GM12864 (cell line): ENCODE measurements around the gene CRLF3.
"Not testable (repeated sequence)": the region's sequence is repeated elsewhere in the genome, so short reads cannot be mapped to it uniquely, and the experiment has no call there.

Experiments
- DNase-seq: peaks from one replicate; pipeline ENCODE4 v3.0.0-alpha.2; 2011; ENCODE audit warnings: low read depth
- H3K4me3 ChIP-seq: 2 replicates; pipeline ENCODE4 v1.5.1; 2011; ENCODE audit warnings: mild to moderate bottlenecking, low read depth, low read length, control low read depth
- CTCF ChIP-seq: IDR thresholded peaks from 2 replicates; pipeline ENCODE4 v1.5.1; 2011; ENCODE audit warnings: low read depth, mild to moderate bottlenecking, moderate library complexity, low read length, control low read depth, inconsistent platforms; ENCODE audit errors: missing control alignments

Gene CRLF3

GRCh38 chr17:30761060-30761459, 63.4 kb downstream of the CRLF3 start:
- TF ChIP-seq CTCF = no peak
- no peak for DNase-seq
- no peak overlapping the region for H3K4me3 ChIP-seq

- not testable (repeated sequence) for DNase-seq, H3K4me3 ChIP-seq
These were observed 71.2 kb downstream of the CRLF3 start for GRCh38 chr17:30753291-30753690.

- not testable (repeated sequence) for DNase-seq
These were observed 73.5 kb downstream of the CRLF3 start for GRCh38 chr17:30750982-30751381.

GRCh38 chr17:30747621-30748020, 76.9 kb downstream of the CRLF3 start:
- not testable (repeated sequence) for DNase-seq

More at GRCh38 chr17:30750982-30751381, 73.5 kb downstream of the CRLF3 start:
- not testable (repeated sequence) for H3K4me3 ChIP-seq

GRCh38 chr17:30742669-30743068, 81.8 kb downstream of the CRLF3 start:
- H3K4me3 ChIP-seq, DNase-seq: not testable (repeated sequence)

More at GRCh38 chr17:30747621-30748020, 76.9 kb downstream of the CRLF3 start:
- not testable (repeated sequence) for H3K4me3 ChIP-seq

- DNase-seq, H3K4me3 ChIP-seq: not testable (repeated sequence)
These were observed 88.1 kb downstream of the CRLF3 start for GRCh38 chr17:30736371-30736770.

GRCh38 chr17:30735644-30736043, 88.8 kb downstream of the CRLF3 start:
- not testable (repeated sequence) for H3K4me3 ChIP-seq

GRCh38 chr17:30735206-30735605, 89.3 kb downstream of the CRLF3 start:
- not testable (repeated sequence) for DNase-seq, H3K4me3 ChIP-seq

More at GRCh38 chr17:30735644-30736043, 88.8 kb downstream of the CRLF3 start:
- DNase-seq = not testable (repeated sequence)

- not testable (repeated sequence) for DNase-seq, H3K4me3 ChIP-seq
These were observed 90.3 kb downstream of the CRLF3 start for GRCh38 chr17:30734153-30734552.
